Small intestine (tissue), 7 donors: ENCODE data around the gene DENND1A. TPM values are rescaled to one million over a fixed set of nuclear protein-coding genes. Genes with fewer than 3 reads are reported as not detected.

Experiments used
- DNase-seq, 2 donors: peaks; one replicate each; pipeline versions ENCODE4 v3.0.0 to v3.0.0-alpha.2; 2013
- FAIRE-seq: peaks from 2 replicates; lab custom pipeline; 2012; peaks lifted over from hg19 to GRCh38; lab: Jason Lieb, UNC
- H3K27ac ChIP-seq, 3 donors: one replicate each; pipeline ENCODE4 v1.5.1; 2013; ENCODE audit warnings: low read length in 2 of 3, mild to moderate bottlenecking in 2 of 3, control low read depth in 1 of 3, inconsistent platforms in 1 of 3, low read depth in 1 of 3, moderate library complexity in 1 of 3
- H3K27me3 ChIP-seq, 3 donors: one replicate each; pipeline ENCODE4 v1.6.1; 2013; ENCODE audit warnings: low read length in 3 of 3, inconsistent platforms in 1 of 3; ENCODE audit not compliant: control insufficient read depth in 3 of 3, insufficient read depth in 3 of 3
- H3K36me3 ChIP-seq, 3 donors: one replicate each; pipeline ENCODE4 v1.6.1; 2013; ENCODE audit warnings: low read length in 3 of 3, inconsistent platforms in 1 of 3, low read depth in 1 of 3, mild to moderate bottlenecking in 1 of 3, moderate library complexity in 1 of 3; ENCODE audit not compliant: control insufficient read depth in 3 of 3, insufficient read depth in 2 of 3
- H3K4me1 ChIP-seq, 3 donors: one replicate each; pipeline ENCODE4 v1.6.1; 2013; ENCODE audit warnings: low read length in 2 of 3, inconsistent platforms in 1 of 3, low read depth in 1 of 3, mild to moderate bottlenecking in 1 of 3, moderate library complexity in 1 of 3; ENCODE audit not compliant: control insufficient read depth in 3 of 3, insufficient read depth in 2 of 3
- H3K4me3 ChIP-seq, 3 donors: one replicate each; pipeline ENCODE4 v1.5.1; 2013; ENCODE audit warnings: low read length in 3 of 3, control low read depth in 1 of 3, inconsistent platforms in 1 of 3, low read depth in 1 of 3, mild to moderate bottlenecking in 1 of 3, moderate library complexity in 1 of 3
- H3K9me3 ChIP-seq, 2 donors: one replicate each; pipeline ENCODE4 v1.6.1; 2013; ENCODE audit warnings: low read depth in 1 of 2, low read length in 1 of 2; ENCODE audit not compliant: control insufficient read depth in 2 of 2, insufficient read depth in 1 of 2
- whole genome bisulfite sequencing, 3 donors: extraction: QIAGEN DNeasy Blood & Tissue Kit; methylation state at CpG; one replicate each; pipeline ENCODE4 v1.1.7; 2013; 5-methylcytosine and 5-hydroxymethylcytosine counted together
- polyA plus RNA-seq, 4 donors: library from polyadenylated mRNA; stranded (reverse) in 3 of 4; unstranded in 1 of 4; fragments of 200-250 nt in 3 of 4; fragments of 120-200 nt in 1 of 4; gene quantifications; one replicate each; pipeline versions ENCODE4 v1.2.1 to v1.2.3, GENCODE V29; 2013
- donor health status: healthy with polysubstance abuse.
- donor health status: control.
- donor health status: control.
- donor health status: Bipolar disorder and iron deficiency.
- donor health status: healthy.

Gene DENND1A
- polyA plus RNA-seq, 4 donors = 11.5 to 43.4 (median 20.0) TPM

GRCh38 chr9:123419721-123420591 lies 510.0 kb downstream of the DENND1A start:
- Histone ChIP-seq H3K27ac (no peak overlapping the region), H3K4me3 (no peak overlapping the region), H3K27me3 (no peaks in the 10 kb centered on the region), H3K36me3 (peaks cover 5 to 77% (median 6%) of the 10 kb centered on the region in 3 donors), H3K9me3 (no peaks in the 10 kb centered on the region), H3K4me1 (no peaks in the 10 kb centered on the region)
- 90 to 94% (median 92%) methylated on average over 30 to 31 of the region's 31 CpGs for WGBS, 3 donors
- FAIRE-seq (no peak), DNase-seq (no peak)

DNA sequence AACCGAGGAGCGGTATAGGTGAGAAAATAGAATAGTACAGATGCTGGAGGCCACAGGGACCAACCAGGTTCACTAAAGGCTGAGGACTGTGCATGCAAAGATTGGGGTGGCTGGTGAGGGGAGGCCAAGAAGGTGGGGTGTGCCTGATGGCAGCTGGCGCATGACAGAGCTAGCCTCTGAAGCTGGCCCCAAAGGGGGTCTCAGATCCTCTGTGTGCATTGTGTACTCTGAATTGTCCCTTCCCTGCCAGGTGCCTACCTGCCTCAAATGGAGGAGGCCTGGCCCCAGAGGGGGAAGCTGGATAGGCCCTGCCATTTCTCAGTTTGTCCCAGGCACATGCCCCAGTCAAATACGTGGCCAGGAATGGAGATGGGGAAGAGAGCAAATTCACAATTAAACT lies 510.8 kb downstream of the DENND1A start:
- FAIRE-seq (no peak), DNase-seq (no peak)
- no peaks in the 10 kb centered on the region for H3K27me3 ChIP-seq
- peaks cover 5 to 76% (median 6%) of the 10 kb centered on the region in 3 donors for H3K36me3 ChIP-seq
- H3K27ac ChIP-seq = no peak overlapping the region
- WGBS, 3 donors = 76 to 98% (median 94%) methylated on average over 4 of the region's 4 CpGs
- H3K9me3 ChIP-seq = no peaks in the 10 kb centered on the region
- H3K4me1 ChIP-seq = no peaks in the 10 kb centered on the region
- H3K4me3 ChIP-seq = no peak overlapping the region

DNA sequence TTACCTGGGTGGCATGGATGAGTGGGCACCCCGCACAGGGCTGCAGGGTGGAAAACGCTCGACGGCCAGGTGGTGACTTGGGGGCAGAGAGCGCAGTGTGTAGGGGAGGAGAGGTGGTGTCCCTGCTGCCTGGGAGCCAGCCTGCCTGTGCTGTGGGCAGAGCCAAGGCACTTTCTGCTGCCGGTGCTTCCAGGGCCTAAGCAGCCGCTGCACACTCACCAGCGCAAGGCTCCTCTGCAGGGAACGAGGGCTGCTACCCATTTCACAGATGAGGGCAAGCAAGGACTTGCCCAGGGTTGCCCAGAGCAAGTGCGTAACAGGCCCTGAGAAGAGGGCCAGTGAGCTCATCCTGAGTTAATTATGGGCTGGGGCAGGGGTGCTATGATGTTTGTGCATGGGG lies 511.4 kb downstream of the DENND1A start:
- Histone ChIP-seq H3K4me1 (no peaks in the 10 kb centered on the region), H3K36me3 (peaks cover 5 to 77% (median 6%) of the 10 kb centered on the region in 3 donors), H3K27ac (no peak overlapping the region), H3K4me3 (no peak overlapping the region), H3K9me3 (no peaks in the 10 kb centered on the region), H3K27me3 (no peaks in the 10 kb centered on the region)
- 85 to 95% (median 85%) methylated on average over 10 of the region's 10 CpGs for WGBS, 3 donors
- FAIRE-seq (no peak), DNase-seq (no peak)

DNA sequence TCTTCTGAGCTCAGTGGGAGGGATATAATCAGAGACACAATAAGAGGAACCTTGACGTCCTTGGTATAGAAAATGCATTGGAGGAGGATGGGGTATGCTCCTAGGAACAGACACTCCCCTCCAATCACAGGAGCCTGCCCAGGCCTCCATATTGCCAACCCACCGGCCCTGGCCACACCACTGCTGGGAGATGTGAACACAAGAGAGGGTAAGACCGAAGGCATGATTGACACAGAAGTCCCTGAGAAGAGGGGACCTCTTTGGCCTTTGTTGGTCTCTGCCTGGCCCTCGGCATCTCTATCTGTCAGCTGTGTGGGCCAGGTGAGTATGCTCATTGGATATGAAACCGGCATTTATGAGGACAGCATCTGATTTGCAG lies 511.9 kb downstream of the DENND1A start:
- no peaks in the 10 kb centered on the region for H3K9me3 ChIP-seq
- 92 to 95% (median 95%) methylated on average over 5 of the region's 5 CpGs for WGBS, 3 donors
- H3K27me3 ChIP-seq = no peaks in the 10 kb centered on the region
- H3K4me3 ChIP-seq = no peak overlapping the region
- H3K27ac ChIP-seq = no peak overlapping the region
- no peak for DNase-seq
- no peak for FAIRE-seq
- no peaks in the 10 kb centered on the region for H3K4me1 ChIP-seq
- peaks cover 5 to 76% (median 6%) of the 10 kb centered on the region in 3 donors for H3K36me3 ChIP-seq

- FAIRE-seq (no peak), DNase-seq (no peak)
- Histone ChIP-seq H3K36me3 (peaks cover 5 to 74% (median 6%) of the 10 kb centered on the region in 3 donors), H3K4me3 (no peak overlapping the region), H3K4me1 (no peaks in the 10 kb centered on the region), H3K9me3 (no peaks in the 10 kb centered on the region), H3K27me3 (no peaks in the 10 kb centered on the region), H3K27ac (no peak overlapping the region)
- 95 to 97% (median 96%) methylated on average over 5 of the region's 5 CpGs for WGBS, 3 donors
Observed at GRCh38 chr9:123417289-123418051, 512.5 kb downstream of the DENND1A start.

DNA sequence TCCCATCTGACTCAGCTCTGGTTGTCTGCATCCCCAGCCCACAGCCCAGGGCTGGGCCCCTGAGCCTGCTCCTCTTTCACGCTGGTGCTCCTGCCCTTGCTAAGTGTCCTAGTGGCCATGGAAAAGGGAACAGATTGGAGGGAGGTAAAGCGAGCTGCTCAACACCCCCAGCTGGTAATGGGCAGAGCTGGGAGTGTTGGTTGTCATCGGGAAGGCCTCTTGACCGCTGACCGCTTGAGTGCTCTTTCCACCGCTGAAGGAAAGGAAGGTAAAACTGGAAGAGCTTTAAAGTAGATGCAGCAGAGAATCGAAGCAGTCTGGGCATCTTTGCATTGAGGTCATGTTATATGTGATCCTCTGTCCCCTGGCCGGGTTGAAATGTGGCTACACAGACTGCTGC lies 513.8 kb downstream of the DENND1A start:
- no peak for FAIRE-seq
- H3K36me3 ChIP-seq = peaks cover 4 to 75% (median 6%) of the 10 kb centered on the region in 3 donors
- no peak for DNase-seq

GRCh38 chr9:123414936-123415930 lies 514.7 kb downstream of the DENND1A start:
- DNase-seq = no peak
- Histone ChIP-seq H3K27me3 (no peaks in the 10 kb centered on the region), H3K4me3 (no peak overlapping the region), H3K27ac (no peak overlapping the region), H3K9me3 (no peaks in the 10 kb centered on the region), H3K4me1 (no peaks in the 10 kb centered on the region), H3K36me3 (peaks cover 0 to 76% (median 6%) of the 10 kb centered on the region in 3 donors)
- no peak for FAIRE-seq
- WGBS, 3 donors = 87 to 91% (median 87%) methylated on average over 23 of the region's 23 CpGs

More for the DNA sequence above, 513.8 kb downstream of the DENND1A start:
- no peak overlapping the region for H3K4me3 ChIP-seq
- no peaks in the 10 kb centered on the region for H3K4me1 ChIP-seq
- 82 to 93% (median 91%) methylated on average over 8 of the region's 8 CpGs for WGBS, 3 donors
- no peak overlapping the region for H3K27ac ChIP-seq
- H3K27me3 ChIP-seq = no peaks in the 10 kb centered on the region
- H3K9me3 ChIP-seq = no peaks in the 10 kb centered on the region
